Stomach (tissue), 9 donors: ENCODE results near the gene ZNF296. TPM values are rescaled to one million over a fixed set of nuclear protein-coding genes. Genes with fewer than 3 reads are reported as not detected.

ENCODE experiments used
- DNase-seq, 2 donors: peaks; one replicate each; pipeline versions ENCODE4 v3.0.0 to v3.0.0-alpha.2; 2013 to 2019
- H3K27ac ChIP-seq, 5 donors: fragments of 200-600 bp in 4 of 5; sonication (generic) in 4 of 5; one replicate each; pipeline ENCODE4 v1.5.1; 2013 to 2019; ENCODE audit warnings: mild to moderate bottlenecking in 1 of 5, moderate library complexity in 1 of 5
- H3K27me3 ChIP-seq, 3 donors: fragments of 200-600 bp; sonication (generic); one replicate each; pipeline ENCODE4 v1.5.1; 2017 to 2019; ENCODE audit warnings: mixed run types in 1 of 3
- H3K36me3 ChIP-seq, 4 donors: fragments of 200-600 bp; sonication (generic); 1 replicate in 3 of 4; 2 replicates in 1 of 4; pipeline ENCODE4 v1.5.1; 2016 to 2019
- H3K4me1 ChIP-seq, 4 donors: fragments of 200-600 bp; sonication (generic); one replicate each; pipeline ENCODE4 v1.5.1; 2016 to 2019
- H3K4me3 ChIP-seq, 4 donors: fragments of 200-600 bp; sonication (generic) in 3 of 4; one replicate each; pipeline ENCODE4 v1.5.1; 2016 to 2019; ENCODE audit warnings: mild to moderate bottlenecking in 1 of 4
- H3K9me3 ChIP-seq, 4 donors: fragments of 200-600 bp; sonication (generic); one replicate each; pipeline ENCODE4 v1.5.1; 2016 to 2019
- EP300 ChIP-seq: sonication (generic); formaldehyde crosslinking; IDR thresholded peaks from one replicate; pipeline ENCODE4 v1.6.1; 2017; ENCODE audit warnings: antibody characterized with exemption
- POLR2A ChIP-seq, 4 donors: fragments of 450-650 bp; IDR thresholded peaks; one replicate each; pipeline ENCODE4 v1.6.1; 2016; ENCODE audit warnings: antibody characterized with exemption in 4 of 4, control low read depth in 2 of 4, mild to moderate bottlenecking in 1 of 4, moderate library complexity in 1 of 4
- POLR2AphosphoS5 ChIP-seq, 3 donors: sonication (generic); formaldehyde crosslinking; IDR thresholded peaks; one replicate each; pipeline ENCODE4 v1.6.1; 2016; ENCODE audit warnings: antibody characterized with exemption in 3 of 3
- WGBS, 5 donors: extraction: QIAGEN DNeasy Blood & Tissue Kit in 3 of 5; methylation state at CpG; one replicate each; pipeline versions ENCODE4 v1.1.5 to v1.1.7; 2013 to 2018; 5-methylcytosine and 5-hydroxymethylcytosine counted together
- intact Hi-C: fragments of 100-400 bp; cut with DNase I; formaldehyde crosslinking; loops from one replicate; pipeline ENCODE4 v1.15.1; 2023; ENCODE audit warnings: low total_unique reads
- polyA plus RNA-seq, 3 donors: library from polyadenylated mRNA; stranded (reverse); fragments of 200-250 nt; gene quantifications; one replicate each; pipeline ENCODE4 v1.2.3, GENCODE V29; 2013
- total RNA-seq, 5 donors: library from RNA; depleted of rRNA; stranded (reverse); fragments of >200 nt; gene quantifications; one replicate each; pipeline versions ENCODE4 v1.1.0 to v1.2.3, GENCODE V29; 2014 to 2016
- TF ChIP-seq, protein P1 (sequence below), 7 experiments: fragments of 450-650 bp in 4 of 7; fragments of 200-600 bp in 3 of 7; sonication (generic) in 3 of 7; IDR thresholded peaks; one replicate each; pipeline ENCODE4 v1.5.1; 2016 to 2019; ENCODE audit warnings: antibody characterized with exemption in 7 of 7, control low read depth in 2 of 7, mild to moderate bottlenecking in 1 of 7
- donor health status: healthy with polysubstance abuse.
- donor health status: Bipolar disorder and iron deficiency.
- donor health status: healthy.

The ZNF296 gene
- total and polyA plus RNA-seq, 8 donors, result 0.45 to 13.4 (median 5.0) TPM; not detected in 1

DNA sequence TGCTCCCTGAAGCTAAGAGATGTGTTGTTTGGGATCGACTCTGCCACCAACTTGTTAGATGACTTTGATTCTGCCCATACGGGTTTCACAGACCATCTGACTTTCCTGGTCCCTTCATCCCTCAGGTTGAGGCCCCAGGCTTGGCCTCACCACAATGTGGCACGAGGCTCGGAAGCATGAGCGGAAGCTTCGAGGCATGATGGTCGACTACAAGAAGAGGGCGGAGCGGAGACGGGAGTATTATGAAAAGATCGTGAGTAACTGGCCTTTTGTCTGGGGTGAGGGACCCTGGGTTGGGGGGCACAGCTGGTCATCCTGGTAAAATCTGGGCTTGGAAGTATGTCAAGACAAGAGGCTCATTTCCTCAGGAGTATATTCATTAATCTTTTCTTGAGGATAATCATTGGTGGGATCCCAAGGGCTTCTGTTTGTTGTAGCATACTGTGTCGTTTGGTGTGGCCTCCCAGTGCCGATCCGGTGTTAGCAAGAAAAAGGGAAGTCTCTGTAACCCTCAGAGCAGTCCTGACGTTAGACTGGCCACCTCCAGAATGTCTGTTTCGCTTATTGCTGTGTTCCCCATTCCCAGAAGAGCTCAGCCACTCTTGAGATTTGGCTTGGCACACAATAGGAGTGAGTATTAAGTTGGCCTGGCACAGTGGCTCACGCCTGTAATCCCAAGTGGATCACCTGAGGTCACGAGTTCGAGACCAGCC is 36.1 kb downstream of the ZNF296 start:
- Histone ChIP-seq H3K4me1 (peaks cover 30 to 69% (median 63%) of the 10 kb centered on the region in 4 donors), H3K36me3 (peaks cover 41 to 79% (median 71%) of the 10 kb centered on the region in 4 donors), H3K27me3 (no peaks in the 10 kb centered on the region), H3K27ac (peak overlapping the region in 4 of 5 donors; percentile 96 to 99 (median 96)), H3K9me3 (no peaks in the 10 kb centered on the region), H3K4me3 (peak overlapping the region; percentile 72 to 89 (median 78))
- intact Hi-C loops, result no loop called here
- TF ChIP-seq EP300 (no peak), POLR2AphosphoS5 (IDR thresholded peaks at IDR 0.05) (no peak), POLR2A (IDR thresholded peaks at IDR 0.05) (no peak)
- TF ChIP-seq, protein P1, sequence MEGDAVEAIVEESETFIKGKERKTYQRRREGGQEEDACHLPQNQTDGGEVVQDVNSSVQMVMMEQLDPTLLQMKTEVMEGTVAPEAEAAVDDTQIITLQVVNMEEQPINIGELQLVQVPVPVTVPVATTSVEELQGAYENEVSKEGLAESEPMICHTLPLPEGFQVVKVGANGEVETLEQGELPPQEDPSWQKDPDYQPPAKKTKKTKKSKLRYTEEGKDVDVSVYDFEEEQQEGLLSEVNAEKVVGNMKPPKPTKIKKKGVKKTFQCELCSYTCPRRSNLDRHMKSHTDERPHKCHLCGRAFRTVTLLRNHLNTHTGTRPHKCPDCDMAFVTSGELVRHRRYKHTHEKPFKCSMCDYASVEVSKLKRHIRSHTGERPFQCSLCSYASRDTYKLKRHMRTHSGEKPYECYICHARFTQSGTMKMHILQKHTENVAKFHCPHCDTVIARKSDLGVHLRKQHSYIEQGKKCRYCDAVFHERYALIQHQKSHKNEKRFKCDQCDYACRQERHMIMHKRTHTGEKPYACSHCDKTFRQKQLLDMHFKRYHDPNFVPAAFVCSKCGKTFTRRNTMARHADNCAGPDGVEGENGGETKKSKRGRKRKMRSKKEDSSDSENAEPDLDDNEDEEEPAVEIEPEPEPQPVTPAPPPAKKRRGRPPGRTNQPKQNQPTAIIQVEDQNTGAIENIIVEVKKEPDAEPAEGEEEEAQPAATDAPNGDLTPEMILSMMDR (IDR thresholded peaks at IDR 0.05), result no peak
- DNase-seq, result no peak
- WGBS, 5 donors, result 69 to 75% (median 73%) methylated on average over 19 of the region's 19 CpGs

DNA sequence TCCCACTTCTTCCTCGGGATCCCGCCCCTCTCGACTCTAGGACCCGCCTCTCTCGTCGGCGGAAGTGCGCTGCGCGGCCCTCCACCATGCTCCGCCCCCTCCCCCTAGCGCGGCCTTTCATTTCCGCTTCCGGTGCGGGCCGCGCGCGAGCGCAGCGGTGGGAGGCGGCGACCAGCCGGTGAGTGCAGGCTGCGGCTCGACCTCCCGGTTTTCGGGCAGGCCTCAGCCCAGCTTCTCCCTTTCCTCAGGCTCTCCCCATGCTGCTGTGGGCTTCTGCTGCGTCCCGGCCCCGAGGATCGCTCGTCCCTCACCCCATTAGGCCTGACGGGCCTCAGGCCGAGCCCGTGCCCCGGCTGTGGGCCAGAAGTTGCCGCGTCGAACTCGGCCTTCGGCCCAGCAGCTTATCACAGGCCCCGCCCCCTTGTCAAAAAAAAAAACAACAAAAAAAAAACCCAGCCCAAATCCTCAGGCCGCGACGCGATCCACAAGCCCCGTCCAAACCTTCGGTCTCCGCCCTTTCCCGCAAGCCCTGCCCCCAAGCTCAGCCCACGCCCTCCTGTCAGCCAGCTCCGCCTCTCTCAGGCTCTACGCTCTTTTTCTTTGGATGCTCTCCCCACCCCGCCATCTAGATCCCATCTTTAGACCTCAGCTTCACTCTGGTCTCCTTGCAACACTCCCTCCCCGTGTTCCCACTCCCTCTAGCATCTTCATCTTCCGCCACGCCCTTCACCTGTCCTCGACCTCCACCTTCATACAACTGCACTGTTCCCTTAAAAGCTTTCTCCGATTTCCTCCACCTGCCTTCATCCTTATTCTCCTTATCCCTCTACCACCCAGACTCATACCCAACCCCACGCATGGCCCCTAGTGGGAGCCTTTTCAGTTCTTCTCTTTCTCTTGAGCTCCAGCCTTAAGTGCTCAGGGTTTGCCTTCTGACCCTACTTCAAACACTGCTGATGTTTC is 37.1 kb downstream of the ZNF296 start, which contains the start of gene CLASRP:
Gene CLASRP, plus strand, starts transcription at position 115 of the 963 bp plus-strand sequence. CDS start 1,168 bp downstream, outside the sequence.
- intact Hi-C loops, result no loop called here
- H3K27ac ChIP-seq, result peak within 1 kb of the TSS; percentile 96 to 99 (median 97)
- no peaks in the 10 kb centered on the region for H3K27me3 ChIP-seq
- WGBS, 5 donors, result 1 to 2% (median 1%) methylated on average over 56 to 62 of the region's 62 CpGs
- H3K4me3 ChIP-seq, result peak within 1 kb of the TSS; percentile 72 to 89 (median 78)
- DNase-seq, result peak; percentile 93 to 97
- peaks cover 41 to 79% (median 71%) of the 10 kb centered on the region in 4 donors for H3K36me3 ChIP-seq
- TF ChIP-seq EP300 (no peak), POLR2AphosphoS5 (IDR thresholded peaks at IDR 0.05) (peak; percentile 93 to 98 (median 98)), POLR2A (IDR thresholded peaks at IDR 0.05) (peak in 2 of 4 donors; percentile 88 to 90)
- TF ChIP-seq, protein P1 (IDR thresholded peaks at IDR 0.05), result peak in 1 of 7 experiments; percentile 8
- peaks cover 20 to 58% (median 53%) of the 10 kb centered on the region in 4 donors for H3K4me1 ChIP-seq
- no peaks in the 10 kb centered on the region for H3K9me3 ChIP-seq

DNA sequence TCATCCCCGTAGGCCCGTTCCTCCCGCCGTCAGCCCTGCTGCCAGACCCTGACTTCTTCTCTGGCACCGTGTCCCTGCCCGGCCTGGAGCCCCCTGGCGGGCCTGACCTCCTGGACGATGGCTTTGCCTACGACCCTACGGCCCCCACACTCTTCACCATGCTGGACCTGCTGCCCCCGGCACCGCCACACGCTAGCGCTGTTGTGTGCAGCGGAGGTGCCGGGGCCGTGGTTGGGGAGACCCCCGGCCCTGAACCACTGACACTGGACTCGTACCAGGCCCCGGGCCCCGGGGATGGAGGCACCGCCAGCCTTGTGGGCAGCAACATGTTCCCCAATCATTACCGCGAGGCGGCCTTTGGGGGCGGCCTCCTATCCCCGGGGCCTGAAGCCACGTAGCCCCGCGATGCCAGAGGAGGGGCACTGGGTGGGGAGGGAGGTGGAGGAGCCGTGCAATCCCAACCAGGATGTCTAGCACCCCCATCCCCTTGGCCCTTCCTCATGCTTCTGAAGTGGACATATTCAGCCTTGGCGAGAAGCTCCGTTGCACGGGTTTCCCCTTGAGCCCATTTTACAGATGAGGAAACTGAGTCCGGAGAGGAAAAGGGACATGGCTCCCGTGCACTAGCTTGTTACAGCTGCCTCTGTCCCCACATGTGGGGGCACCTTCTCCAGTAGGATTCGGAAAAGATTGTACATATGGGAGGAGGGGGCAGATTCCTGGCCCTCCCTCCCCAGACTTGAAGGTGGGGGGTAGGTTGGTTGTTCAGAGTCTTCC is 38.7 kb downstream of the ZNF296 start:
- no peak for DNase-seq
- H3K4me1 ChIP-seq, result peaks cover 16 to 45% (median 42%) of the 10 kb centered on the region in 4 donors
- no peaks in the 10 kb centered on the region for H3K9me3 ChIP-seq
- 88 to 95% (median 91%) methylated on average over 20 to 37 of the region's 37 CpGs for WGBS, 5 donors
- no peak for TF ChIP-seq POLR2AphosphoS5 (IDR thresholded peaks at IDR 0.05)
- TF ChIP-seq, protein P1 (IDR thresholded peaks at IDR 0.05), result no peak
- no peak for TF ChIP-seq EP300
- no peak for TF ChIP-seq POLR2A (IDR thresholded peaks at IDR 0.05)
- H3K27ac ChIP-seq, result peak overlapping the region in 3 of 5 donors; percentile 96 to 99 (median 96)
- H3K27me3 ChIP-seq, result no peaks in the 10 kb centered on the region
- peaks cover 36 to 80% (median 70%) of the 10 kb centered on the region in 4 donors for H3K36me3 ChIP-seq
- intact Hi-C loops, result no loop called here
- no peak overlapping the region for H3K4me3 ChIP-seq
